AG04449 (cell line): ENCODE data around the gene SNTG2.

Source experiments
- CTCF ChIA-PET: fragments of 350-600 bp; formaldehyde crosslinking; extraction: SDS; loops from one replicate; lab custom pipeline; 2021; ENCODE audit warnings: antibody characterized with exemption; lab: Yijun Ruan, JAX
- POLR2A ChIA-PET: fragments of 400-600, 350-600 bp; formaldehyde crosslinking; extraction: SDS; loops from one replicate; lab custom pipeline; 2020; ENCODE audit warnings: antibody characterized with exemption, inconsistent platforms; lab: Yijun Ruan, JAX
- DNase-seq: peaks from one replicate; pipeline ENCODE4 v3.0.0-alpha.2; 2010; ENCODE audit warnings: low read depth, low spot score
- H3K4me3 ChIP-seq: 2 replicates; pipeline ENCODE4 v1.5.1; 2011; ENCODE audit warnings: low read depth, mild to moderate bottlenecking, control low read depth, low read length
- TF ChIP-seq, protein P1 (sequence below): IDR thresholded peaks from one replicate; pipeline ENCODE4 v1.5.1; 2011; ENCODE audit warnings: mild to moderate bottlenecking, moderate library complexity, low read length, control low read depth, inconsistent platforms; ENCODE audit not compliant: insufficient read depth; ENCODE audit errors: missing control alignments

The SNTG2 gene

DNA sequence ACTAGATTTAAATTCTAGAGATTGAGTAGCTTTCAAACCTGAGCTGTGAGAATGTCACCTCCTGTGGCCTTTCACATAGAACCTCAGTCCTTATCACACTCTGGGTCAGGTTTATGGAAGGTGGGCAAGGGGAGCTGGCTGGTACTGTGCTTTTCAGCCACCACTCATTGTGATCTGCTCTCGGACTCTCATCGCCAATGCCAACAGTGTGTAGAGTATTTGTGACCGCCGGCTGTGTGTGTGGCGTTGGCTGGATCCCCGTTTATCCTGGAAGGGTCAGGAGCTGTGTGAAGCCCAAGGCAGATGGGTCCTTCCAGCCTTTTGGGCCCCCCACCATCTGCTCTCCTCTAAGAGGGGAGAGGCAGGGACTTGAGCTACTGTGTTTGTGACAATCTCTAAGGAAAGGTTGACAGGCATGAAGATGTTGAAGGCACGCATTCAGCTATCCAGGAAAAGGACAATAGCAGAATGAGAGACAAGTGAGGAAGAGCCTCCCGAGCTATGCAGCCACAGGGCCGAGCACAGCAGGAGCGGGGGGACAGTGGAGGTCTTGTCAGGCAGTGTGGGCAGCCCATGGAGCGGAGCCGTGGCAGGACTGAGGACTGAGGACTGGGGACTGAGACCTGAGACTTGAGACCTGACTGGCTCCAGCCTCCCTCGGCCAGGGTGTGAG, 355.5 kb downstream of the SNTG2 start:
- H3K4me3 ChIP-seq = no peak overlapping the region
- CTCF ChIA-PET = no interaction called here
- TF ChIP-seq, protein P1, sequence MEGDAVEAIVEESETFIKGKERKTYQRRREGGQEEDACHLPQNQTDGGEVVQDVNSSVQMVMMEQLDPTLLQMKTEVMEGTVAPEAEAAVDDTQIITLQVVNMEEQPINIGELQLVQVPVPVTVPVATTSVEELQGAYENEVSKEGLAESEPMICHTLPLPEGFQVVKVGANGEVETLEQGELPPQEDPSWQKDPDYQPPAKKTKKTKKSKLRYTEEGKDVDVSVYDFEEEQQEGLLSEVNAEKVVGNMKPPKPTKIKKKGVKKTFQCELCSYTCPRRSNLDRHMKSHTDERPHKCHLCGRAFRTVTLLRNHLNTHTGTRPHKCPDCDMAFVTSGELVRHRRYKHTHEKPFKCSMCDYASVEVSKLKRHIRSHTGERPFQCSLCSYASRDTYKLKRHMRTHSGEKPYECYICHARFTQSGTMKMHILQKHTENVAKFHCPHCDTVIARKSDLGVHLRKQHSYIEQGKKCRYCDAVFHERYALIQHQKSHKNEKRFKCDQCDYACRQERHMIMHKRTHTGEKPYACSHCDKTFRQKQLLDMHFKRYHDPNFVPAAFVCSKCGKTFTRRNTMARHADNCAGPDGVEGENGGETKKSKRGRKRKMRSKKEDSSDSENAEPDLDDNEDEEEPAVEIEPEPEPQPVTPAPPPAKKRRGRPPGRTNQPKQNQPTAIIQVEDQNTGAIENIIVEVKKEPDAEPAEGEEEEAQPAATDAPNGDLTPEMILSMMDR = no peak
- POLR2A ChIA-PET = no interaction called here
- DNase-seq = no peak

DNA sequence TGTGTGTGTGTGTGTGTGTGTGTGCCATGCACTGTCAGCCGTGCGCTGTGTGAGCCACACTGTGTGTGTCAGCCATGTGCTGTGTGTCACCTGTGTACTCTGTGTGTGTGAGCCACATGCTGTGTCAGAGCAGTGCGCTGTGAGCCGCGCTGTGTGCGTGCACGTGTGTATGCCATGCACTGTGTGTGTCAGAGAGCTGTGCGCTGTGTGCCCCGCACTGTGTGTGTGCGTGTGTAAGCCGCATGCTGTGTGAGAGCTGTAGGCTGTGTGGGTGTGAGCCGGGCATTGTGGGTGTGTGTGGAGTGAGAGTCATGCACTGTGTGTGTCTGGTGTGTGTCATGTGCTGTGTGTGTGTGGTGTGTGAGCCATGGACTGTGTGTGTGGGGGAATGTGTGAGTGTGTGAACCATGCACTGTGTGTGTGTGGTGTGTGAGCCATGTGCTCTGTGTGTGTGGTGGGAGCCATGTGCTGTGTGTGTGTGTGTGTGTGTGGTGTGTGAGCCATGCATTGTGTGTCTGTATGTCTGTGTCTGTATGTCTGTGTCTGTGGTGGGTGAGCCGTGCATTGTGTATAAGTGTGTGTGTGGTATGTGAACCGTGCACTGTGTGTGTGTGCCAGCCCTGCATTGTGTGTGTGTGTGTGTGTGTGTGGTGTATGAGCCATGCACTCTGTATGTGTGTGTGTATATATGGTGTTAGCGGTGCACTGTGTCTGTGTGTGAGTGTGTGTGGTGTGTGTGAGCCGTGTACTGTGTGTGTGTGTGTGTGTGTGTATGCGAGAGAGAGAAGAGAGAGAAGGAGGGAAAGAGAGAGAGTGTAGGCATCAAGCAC, 356.3 kb downstream of the SNTG2 start:
- TF ChIP-seq, protein P1 = no peak
- POLR2A ChIA-PET = no interaction called here
- H3K4me3 ChIP-seq = no peak overlapping the region
- CTCF ChIA-PET = no interaction called here
- no peak for DNase-seq

DNA sequence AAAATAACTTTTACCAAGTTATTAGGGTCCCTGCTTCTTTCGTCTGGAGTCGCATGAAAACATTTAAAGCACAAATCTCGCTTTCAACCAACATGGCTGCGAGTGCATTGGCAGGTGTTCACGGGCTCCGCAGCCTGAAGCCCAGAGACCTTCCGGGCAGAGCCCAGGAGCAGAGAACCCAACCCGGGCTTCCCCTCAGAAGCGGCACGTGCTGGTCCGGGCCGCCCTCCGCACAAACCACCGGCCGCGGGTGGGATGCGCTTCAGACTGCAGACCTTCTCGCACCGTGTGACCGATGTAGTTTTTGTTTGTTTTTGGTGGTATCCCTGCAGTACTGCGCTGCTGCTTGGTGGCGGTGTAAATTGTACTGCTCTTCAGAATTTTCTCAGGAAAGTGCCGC, 357.0 kb downstream of the SNTG2 start:
- DNase-seq = no peak
- no peak overlapping the region for H3K4me3 ChIP-seq
- TF ChIP-seq, protein P1 = no peak
- POLR2A ChIA-PET = no interaction called here
- CTCF ChIA-PET = no interaction called here

DNA sequence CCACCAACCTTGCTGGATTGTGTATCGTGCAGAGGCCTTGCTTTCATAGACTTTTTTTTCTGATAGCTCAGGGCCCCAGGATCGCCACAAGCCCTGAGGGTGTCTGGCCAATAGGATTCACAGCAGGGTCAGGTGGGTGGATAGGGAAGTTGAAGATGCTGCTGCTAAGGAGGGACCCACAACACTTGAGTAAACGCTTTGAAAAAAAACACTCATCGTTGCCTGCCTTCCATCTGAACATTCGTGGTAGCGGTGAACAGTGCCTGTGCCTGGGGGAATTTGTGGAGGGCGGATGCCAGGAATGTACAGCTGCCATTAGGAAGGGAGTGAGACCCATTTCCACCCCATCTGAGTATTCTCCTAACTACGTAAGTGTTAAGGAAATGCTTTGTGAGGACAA, 358.0 kb downstream of the SNTG2 start:
- TF ChIP-seq, protein P1 = no peak
- no peak for DNase-seq
- ChIA-PET POLR2A (no interaction called here), CTCF (no interaction called here)
- H3K4me3 ChIP-seq = no peak overlapping the region

DNA sequence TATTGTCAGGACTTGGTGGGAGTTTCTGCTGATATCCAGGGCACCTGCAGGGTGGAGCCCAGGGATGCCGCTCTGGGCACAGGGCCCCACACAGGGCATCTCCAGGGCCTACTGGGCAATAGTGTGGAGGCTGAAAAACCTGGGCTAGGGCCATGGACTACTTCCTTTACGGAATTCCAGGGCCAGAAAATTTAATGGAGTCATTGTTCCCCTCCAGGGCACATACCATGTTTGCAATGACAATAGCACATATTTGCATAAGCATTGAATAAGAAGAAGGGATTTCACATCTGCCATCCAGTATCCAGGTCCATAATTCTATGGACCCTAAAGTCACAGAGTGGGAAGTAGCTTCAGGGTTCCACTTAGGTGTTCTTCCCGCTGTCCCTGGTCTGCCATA, 358.9 kb downstream of the SNTG2 start:
- CTCF ChIA-PET = no interaction called here
- POLR2A ChIA-PET = no interaction called here
- no peak for DNase-seq

DNA sequence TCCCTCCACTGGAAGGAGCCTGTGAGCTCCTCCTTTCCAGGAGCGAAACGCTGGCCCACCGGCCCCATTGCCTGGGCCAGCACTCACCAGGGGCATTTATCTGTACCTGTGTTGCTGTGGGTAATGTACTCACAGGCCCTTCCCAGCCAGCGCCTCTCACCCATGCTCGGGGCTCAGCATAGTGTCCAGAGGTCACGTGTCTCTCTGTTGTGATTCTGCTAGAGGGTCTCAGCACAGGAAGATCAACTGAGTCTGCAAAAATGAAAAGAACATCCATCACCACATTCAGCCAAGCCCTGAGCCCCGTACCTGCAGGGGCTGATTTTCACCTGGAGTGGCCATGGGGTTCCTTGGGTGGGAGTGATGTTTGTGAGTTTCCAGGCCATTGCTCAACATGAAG, 359.6 kb downstream of the SNTG2 start:
- ChIA-PET CTCF (no interaction called here), POLR2A (no interaction called here)
- TF ChIP-seq, protein P1 = no peak
- no peak for DNase-seq
- no peak overlapping the region for H3K4me3 ChIP-seq

More for the DNA sequence above, 358.9 kb downstream of the SNTG2 start:
- no peak overlapping the region for H3K4me3 ChIP-seq
- TF ChIP-seq, protein P1 = no peak
